ENCODE measurements around the gene ZNF616.

DNA sequence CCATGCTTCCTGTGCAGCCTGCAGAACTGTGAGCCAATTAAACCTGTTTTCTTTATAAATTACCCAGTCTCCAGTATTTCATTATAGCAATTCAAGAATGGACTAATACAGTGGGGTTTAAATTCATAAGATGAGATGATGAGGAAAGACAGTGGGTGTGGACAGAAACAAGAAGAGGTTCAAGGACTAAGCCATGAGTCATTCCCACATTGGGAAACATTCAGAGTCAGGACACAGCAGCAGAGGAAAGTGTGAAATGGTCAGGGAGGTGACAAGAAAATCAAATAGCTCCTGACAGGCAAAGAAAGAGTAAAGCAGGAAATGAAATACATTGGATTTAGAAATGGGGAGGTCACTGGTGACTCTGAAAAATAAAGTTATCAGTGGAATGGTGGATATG is 53.3 kb downstream of the ZNF616 start:
- TF ChIP-seq CTCF (IDR thresholded peaks at IDR 0.05) (no peak), EZH2 (IDR thresholded peaks at IDR 0.05; ENCODE audit: borderline replicate concordance, insufficient read depth, low read depth, low read length, poor library complexity, severe bottlenecking) (no peak)

Data from B cell (primary cell).